ENCODE measurements around the gene SLC39A13.

Gene SLC39A13

DNA sequence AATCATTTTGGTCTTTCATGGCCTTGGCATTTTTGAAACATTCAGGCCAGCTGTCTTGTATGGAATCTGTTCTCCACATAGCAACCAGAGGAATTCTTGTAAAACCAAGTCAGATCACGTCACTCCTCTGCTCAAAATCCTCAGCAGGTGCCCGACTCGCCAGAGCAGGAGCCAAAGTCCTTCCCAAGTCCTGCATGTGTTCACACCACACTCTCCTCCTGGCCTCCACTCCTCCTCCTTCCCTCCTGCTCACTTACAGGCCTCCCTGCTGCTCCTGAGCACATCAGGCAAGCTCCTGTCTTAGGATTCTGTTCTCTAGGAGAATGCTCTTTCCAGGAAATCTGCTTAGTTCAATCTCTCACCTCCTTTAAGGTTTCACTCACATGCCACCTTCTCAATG, 24.8 kb downstream of the SLC39A13 start:
- DNase-seq: no peak

DNA sequence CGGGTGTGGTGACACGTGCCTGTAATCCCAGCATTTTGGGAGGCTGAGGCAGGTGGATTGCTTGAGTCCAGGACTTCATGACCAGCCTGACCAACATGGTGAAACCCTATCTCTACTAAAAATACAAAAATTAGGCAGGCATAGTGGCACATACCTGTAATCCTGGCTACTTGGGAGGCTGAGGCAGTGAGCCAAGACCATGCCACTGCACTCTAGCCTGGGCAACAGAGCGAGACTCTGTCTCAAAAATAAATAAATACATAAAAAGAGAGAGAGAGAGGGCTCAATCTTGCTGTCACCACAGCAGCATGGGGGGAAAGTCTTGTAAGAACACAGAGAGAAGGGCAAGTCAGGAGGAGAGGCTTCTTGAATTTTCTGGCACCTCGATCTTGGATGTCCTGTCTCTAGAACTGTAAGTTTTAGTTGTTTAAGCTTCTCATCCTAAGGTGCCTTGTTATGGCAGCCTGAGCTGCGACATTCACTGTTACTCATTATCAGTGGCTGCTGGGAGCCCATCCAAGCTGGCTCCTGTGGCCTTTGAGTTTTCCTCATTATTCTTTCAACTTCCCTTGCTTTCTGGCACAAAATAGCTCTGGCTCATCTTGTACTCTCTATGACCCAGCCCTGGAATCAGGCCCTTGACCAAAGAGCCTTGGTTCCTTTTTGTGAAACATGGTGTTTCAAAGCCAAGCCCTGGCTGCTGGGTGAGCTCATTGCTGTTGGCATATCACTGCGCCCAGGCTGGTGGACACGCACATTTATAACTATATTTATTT, 25.8 kb downstream of the SLC39A13 start:
- no peak for DNase-seq

DNA sequence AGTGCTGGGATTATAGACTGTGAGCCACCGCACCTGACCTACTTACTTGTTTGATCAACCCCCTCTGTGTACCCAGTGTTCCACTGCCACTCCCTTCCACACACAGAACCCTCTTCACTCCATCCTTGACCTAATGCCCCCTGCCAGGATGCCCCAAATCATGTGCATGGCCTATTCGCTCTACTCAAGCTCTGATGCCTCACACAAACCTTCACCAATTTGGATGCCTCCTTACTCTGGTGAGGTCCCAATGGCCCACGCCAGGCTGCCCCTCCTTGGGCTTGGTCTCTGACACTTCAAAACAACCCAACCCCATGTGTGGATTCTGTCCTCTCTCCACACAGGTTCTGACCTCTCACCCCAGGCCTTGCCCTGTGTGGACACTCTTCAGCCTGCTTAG, 27.3 kb downstream of the SLC39A13 start:
- no peak for DNase-seq

DNA sequence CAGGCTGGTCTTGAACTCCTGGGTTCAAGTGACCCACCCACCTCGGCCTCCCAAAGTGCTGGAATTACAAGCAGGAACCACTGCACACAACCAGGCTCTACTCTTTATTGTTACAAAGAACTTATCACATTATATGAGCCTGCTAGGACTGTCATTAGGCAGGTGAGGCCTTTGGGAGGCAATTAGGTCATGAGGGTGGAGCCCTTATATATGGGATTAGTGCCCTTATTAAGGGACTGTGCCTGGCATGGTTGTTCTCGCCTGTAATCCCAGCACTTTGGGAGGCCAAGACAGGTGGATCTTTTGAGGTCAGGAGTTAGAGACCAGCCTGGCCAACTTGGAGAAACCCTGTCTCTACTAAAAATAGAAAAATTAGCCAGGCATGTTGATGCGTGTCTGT, 28.3 kb downstream of the SLC39A13 start:
- DNase-seq: no peak

DNA sequence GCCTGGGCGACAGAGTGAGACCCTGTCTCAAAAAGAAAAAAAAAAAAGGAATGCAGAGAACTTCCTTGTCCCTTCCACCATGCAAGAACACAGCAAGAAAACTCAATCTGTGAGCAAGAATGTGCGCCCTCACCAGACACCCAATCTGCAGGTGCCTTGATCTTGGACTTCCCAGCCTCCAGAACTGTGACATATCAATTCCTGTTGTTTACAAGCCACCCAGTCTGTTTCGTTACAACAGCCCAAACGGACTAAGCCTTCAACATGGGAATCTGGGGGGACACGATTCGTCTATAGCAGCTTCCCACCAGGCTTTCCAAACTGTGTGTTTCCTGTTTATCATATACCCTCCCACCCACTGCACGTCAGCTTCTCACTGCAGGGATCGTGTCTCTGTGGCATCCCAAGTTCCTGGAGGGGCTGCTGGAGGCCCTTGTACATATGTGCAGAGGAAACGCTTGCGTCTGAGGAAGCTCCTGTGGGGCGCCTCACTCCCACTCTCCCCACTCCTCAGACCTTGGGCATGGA, 28.9 kb downstream of the SLC39A13 start:
- DNase-seq: no peak

DNA sequence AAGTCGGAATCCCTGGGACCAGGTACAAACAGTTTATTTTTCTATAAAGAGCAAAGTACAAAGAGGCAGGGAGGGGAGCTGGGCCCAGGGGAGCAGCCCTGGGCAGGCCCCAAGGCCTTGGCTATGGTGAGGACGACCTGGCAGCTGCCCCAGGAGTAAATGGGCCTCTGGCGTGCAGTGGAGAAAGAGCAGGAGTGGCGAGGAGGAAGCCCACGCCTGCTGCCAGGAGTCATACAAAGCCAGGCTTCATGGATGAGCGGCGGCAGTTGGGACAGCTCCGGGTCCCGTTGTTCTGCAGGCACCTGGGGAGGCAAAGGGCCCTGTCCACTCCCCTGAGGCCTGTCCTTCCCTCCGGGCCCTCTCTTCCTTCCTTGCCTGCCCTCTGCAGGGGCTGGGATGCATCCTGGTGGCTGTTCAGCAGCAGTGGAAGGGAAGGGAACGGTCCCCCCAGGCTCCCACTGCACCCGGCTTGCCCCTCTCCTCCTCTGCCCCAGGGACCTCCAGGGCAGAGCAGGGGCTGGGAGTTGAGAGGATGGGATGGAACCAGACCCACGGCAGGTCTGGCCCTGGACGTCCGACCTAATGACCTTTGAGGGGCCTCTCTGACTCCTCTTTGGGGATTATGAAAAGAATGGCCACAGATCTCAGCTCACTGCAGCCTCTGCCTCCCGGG, 29.5 kb downstream of the SLC39A13 start:
- no peak for DNase-seq

DNA sequence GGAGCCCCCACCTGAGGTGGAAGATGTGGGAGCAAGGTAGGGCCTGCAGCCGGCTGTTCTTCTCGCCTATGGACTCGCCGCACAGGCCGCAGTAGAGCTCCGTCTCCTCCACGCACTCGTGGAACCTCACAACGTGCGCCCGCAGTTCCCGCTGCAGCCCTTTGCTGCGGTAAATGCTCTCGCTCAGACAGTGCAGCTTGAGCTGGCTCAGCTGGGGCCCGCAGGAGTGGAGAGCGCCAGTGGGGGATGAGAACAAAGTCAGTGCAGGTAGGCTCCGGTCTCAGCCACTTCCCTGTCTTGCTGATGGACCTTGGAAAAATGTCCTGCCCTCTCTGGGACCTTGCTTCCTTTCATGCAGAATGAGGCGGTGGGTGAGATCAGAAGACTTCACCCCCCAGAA, 30.3 kb downstream of the SLC39A13 start:
- DNase-seq: no peak

DNA sequence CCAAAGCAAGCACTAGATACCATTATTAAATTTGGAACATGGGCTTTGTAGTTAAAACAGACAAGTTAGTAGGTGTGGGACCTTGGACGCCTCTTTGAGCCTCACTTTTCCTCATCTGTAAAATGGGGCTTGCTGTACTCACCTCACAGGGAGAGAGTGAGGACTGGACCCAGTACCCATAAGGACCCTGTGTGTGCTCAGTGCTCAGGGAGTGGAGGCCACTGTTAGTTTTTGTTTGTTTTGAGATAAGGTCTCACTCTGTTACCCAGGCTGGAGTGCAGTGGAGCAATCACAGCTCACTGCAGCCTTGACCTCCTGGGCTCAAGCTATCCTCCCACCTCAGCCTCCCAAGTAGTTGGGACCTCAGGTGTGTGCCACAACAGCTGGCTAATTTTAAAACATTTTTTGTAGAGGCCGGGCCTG, 31.7 kb downstream of the SLC39A13 start:
- DNase-seq: no peak

DNA sequence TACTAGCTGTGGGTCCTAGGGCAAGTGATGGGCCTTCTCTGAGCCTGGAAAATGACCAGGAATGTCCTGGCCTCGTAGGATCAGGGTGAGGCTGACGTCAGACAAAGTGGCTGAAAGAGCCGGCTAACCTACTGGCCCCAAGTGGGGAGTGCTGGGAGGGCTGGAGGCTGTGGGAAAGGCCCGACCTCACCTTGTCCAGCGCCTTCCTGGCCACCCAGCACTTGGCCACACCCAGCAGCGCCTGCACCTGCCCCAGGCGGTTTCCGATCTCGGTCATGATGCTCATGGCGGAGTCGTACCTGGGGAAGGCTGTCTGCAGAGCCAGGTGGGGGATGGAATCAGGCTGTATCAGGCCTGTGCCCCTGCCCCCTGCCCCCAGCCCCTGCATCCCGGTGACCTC, 33.0 kb downstream of the SLC39A13 start:
- DNase-seq: no peak

DNA sequence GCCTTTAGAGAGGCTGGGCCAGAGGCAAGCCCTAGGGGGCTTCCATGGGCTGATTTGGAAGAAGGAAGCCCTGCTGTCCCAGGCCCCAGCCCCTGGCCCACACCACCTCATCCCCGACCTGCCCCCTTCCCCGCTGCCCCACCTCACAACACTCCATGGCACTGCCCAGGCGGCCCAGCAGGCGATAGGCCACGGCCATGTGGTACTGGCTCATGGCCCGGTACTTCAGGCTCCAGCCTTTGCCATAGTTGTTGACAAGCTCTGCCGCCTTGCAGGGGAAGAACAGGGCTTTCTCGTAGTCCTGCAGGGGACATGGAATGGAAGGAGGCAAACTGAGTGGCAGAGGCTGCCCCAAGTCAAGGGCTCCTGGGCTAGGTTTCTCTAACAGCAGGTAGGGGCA, 34.1 kb downstream of the SLC39A13 start:
- no peak for DNase-seq

DNA sequence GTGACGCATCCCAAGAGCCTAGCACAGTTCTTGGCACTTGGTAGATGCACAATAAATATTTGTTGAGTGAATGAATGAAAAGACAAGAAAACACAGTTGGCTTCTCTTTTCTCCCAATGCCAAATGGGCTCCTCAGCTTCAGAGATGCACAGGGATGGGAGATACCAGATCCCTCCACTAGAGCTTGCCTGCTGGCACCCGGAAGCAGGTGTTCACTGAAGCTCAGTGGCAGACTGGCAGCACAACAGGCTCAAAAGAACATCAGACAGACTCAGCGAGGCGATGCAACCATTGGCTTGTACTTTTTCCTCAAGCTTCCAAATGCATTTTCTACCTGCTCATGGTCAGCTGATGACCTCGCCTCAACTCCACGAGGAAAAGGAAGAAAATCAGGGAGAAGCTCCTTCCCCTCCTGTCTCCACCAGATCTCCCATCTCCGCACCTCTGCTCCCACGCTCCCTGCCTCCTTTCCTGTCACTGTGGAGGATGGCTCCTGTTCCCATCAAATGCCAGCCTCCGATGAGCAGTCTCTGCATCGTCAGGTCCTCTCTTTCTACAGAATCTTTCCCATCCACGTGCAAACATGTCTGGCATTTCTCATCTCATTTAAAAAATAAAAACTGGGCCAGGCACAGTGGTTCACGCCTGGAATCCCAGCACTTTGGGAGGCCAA, 34.8 kb downstream of the SLC39A13 start:
- DNase-seq: peak; percentile 67

DNA sequence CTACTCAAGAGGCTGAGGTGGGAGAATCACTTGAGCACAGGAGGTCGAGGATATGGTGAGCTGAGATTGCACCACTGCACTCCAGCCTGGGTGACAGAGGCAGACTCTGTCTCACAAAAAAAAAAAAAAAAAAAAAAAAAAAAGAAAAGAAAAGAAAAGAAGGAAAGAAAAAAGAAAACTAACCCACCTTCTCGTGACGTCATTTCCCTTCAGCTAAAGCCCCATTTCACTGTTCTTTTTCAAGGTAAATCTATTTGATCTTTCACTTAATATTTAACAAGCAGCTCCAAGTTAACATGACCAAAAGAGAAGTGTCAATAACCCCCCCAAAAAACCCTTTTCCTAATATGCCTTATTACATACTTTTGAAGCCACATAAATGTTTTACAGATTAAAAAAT, 35.4 kb downstream of the SLC39A13 start:
- no peak for DNase-seq

DNA sequence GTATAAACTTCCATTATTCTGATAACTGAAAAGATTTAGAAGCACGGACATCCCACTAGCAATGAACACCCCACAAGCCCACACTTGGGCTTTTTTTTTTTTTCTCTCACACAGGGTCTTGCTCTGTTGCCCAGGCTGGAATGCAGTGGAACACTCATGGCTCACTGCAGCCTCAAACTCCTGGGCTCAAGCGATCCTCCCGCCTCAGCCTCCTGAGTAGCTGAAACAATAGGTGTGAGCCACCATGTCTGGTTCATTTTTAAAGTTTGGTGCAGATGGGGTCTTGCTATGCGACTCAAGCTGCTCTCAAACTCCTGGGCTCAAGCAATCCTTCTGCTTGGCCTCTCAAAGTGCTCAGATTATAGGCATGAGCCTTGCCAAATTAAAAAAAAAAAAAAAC, 37.5 kb downstream of the SLC39A13 start:
- no peak for DNase-seq

DNA sequence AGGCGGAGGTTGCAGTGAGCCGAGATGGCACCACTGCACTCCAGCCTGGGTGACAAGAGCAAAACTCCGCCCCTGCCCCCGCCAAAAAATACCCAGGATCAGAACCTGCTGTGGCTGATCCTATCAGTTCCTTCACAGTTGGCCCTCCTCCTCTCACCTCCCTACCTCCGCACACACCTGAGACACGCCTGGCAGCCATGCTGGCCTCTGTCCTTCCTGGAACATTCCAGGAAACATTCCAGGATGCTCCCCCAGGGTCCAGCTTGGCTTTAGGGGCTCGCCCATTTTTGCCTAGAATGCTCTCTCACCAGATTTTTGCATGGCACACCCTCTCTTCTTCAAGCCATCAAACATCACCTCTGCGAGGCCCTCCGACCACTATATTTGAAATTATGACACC, 38.4 kb downstream of the SLC39A13 start:
- no peak for DNase-seq

DNA sequence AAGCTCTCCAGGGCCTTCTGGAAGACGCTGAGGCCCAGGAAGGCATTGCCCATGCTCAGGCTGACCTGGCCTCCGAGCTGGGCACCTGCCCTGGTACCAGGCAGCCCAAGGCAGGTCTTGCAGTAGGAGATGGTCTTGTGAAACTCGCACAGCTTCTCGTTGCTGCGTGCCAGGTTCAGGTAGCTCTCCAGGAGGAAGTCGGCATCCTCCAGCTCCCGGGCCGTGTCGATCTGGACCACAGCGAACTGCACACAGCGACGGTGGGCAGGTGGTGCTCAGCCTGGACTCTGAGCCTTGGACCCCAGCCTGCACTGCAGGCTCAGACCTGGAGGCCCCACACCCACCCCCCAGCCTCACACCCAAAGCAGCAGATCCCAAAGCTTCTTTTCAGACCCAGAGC, 39.5 kb downstream of the SLC39A13 start:
- no peak for DNase-seq

DNA sequence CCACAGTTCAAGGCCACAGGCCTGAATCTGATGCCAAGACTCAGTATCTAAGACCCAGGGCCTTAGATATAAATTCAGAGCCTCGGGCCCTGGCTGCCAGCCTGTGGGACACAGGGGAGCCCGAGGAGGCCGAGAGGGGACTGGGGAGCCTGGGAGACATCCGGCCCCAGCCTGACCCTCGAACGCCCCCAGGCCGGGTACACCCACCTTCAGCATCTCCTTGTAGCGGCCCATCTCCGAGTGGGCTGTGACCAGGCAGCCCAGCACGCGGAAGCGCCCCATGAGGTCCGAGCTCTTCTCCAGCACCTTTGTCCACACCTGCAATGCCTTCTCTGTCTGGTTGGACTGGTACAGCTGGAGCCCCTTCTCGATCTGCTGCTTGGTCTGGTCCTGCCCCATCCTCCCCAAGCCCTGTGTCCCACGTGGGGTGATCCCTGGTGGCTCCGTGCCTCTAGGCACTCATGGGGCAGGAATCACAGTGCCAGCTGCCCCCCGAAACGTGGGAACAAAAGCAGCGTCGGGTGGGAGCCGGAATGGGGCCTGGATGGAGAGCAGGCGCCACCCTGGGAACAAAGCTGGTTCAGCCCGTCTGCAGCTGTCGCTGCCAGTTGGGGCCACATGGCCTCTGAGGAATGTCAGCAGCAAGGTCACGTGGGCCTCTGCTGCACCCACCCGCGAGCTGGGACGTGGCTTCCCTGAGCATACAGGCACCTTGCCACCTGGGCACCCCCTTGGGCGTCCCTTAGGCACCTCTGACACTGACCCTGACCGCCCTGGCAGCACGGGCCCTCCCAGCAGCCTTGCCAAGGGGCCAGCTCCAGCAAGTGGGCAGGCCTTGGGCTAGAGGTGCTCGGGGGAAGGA, 40.4 kb downstream of the SLC39A13 start, which contains the start of gene RAPSN:
RAPSN (minus strand) TSS at position 571 of the 862 bp plus-strand sequence; CDS start at position 399, 172 bp downstream.
- no peak for DNase-seq

DNA sequence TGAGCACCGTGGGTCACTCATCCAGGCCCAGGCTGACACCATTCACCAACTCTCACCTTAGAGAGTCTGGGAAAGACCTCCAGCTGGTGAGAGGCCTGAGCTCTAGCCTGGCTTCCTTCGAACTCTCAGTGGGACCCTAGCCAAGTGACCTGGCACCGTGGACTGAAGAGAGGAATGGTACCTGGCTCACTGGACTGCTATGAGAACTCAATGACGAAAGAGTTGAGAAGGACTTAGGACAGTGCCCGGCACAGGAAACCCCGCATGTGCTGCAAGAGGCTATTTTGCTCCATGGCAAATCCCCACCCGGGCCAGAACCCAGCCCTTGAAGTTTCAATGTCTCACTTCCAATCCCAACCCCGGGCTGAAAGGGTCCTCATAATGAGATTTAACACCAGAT, 41.2 kb downstream of the SLC39A13 start:
- no peak for DNase-seq

DNA sequence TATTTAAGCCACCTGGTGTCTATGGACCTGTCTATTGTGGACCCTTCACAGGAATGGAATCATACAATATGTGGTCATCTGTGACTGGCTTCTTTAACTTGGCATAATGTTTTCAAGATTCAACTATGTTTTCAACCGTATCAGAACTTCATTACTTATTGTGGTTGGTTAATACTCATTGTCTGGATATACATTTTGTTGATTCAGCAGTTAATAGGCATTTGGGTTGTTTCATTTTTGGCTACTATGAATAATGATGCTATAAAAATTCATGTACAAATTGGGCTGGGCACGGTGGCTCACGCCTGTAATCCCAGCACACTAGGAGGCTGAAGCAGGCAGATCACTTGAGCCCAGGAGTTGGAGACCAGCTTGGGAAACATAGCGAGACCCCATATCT, 43.0 kb downstream of the SLC39A13 start:
- no peak for DNase-seq

DNA sequence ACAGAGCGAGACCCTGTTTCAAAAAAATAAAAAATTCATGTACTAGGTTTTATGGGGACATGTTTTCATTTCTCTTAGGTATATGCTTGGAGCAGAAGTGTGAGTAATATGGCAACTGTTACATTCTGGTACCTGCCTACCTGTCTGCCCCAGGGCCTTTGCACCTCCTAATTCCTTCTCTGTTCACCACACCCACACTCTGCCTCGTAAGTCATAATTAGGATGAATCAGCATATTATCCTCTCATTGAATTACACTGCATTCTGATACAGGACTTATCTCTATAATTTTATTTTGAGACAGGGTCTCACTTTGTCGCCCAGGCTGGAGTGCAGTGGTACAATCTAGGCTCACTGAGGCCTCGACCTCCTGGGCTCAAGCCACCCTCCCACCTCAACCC, 43.6 kb downstream of the SLC39A13 start:
- no peak for DNase-seq

DNA sequence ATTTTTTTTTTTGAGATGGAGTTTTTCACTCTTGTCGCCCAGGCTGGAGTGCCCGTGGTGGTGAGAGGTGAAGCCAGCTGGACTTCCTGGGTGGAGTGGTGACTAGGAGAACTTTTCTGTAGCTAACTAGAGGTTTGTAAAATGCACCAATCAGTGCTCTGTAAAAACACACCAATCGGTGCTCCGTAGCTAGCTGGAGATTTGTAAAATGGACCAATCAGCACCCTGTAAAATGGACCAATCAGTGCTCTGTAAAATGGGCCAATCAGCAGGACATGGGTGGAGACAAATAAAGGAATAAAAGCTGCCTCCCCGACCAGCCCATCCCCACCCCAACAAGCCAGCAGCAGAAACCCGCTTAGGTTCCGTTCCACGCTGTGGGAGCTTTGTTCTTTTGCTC, 45.0 kb downstream of the SLC39A13 start:
- DNase-seq: no peak

DNA sequence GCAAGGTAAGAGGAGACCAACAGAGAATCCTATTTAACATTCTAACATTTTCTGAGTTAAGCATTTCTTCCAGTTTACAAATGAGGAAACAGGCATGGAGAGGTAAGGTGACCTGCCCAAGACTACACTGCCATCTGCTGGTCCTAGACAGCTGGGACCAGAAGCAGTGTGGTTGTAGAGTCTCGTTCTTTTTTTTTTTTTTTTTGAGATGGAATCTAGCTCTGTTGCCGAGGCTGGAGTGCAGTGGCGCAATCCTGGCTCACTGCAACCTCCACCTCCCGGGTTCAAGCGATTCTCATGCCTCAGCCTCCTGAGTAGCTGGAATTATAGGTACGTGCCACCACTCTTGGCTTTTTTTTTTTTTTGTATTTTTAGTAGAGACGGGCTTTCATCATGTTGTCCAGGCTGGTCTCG, 45.9 kb downstream of the SLC39A13 start:
- peak; percentile 71 for DNase-seq

DNA sequence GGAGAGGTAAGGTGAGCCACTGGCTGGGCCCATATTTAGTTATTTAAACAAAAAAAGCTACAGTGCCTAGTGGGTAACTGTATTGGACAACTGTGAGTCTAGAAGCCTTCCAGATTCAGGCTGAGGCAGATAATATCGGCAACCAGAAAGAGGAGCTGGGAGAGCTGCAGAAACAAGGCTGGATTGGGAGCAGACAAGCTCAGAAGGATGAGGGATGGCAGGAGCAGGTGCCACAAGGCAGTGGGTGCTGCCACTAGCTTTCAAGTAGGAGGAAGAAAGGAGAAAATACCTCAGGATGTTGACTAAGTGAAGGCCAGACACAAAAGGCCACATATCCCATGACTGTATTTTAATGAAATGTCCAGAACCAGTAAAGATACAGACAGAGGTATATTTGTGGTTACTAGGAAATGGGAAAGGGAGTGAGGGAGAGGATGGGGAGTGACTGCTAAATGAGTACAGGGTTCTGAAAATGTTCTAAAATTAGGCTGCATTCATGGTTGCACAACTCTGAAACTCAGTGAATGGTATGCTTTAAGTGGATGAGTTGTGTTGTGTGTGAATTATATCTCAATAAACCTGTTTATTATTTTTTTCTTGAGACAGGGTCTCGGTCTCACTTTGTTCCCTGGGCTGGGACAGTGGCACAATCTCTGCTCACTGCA, 52.3 kb downstream of the SLC39A13 start:
- no peak for DNase-seq
